HepG2 (cell line): ENCODE data around the gene DDIT4.

ENCODE experiments used
- FOXM1 ChIP-seq: sonication (generic); formaldehyde crosslinking; IDR thresholded peaks from 2 replicates; pipeline ENCODE4 v1.5.0; 2020; ENCODE audit warnings: missing genetic modification reagents
- POLR2A ChIP-seq, 2 experiments: IDR thresholded peaks; 2 replicates each; pipeline ENCODE4 v1.6.1; 2011; ENCODE audit warnings: low read depth in 2 of 2, low read length in 2 of 2, mild to moderate bottlenecking in 1 of 2, moderate library complexity in 1 of 2; ENCODE audit not compliant: insufficient read depth in 1 of 2
- TEAD3 ChIP-seq: optimal IDR thresholded peaks from 2 replicates; pipeline ENCODE3; 2016; ENCODE audit warnings: borderline replicate concordance
- ZNF24 ChIP-seq: fragments of 450-650 bp; IDR thresholded peaks from 2 replicates; pipeline ENCODE4 v1.6.1; 2017; ENCODE audit warnings: antibody characterized with exemption, mild to moderate bottlenecking
- ZNF264 ChIP-seq: sonication (generic); formaldehyde crosslinking; IDR thresholded peaks from 2 replicates; pipeline ENCODE4 v1.4.0; 2020; ENCODE audit warnings: missing genetic modification reagents
- ZNF468 ChIP-seq: sonication (generic); formaldehyde crosslinking; IDR thresholded peaks from 2 replicates; pipeline ENCODE4 v1.8.0; 2022; ENCODE audit warnings: mild to moderate bottlenecking, moderate library complexity, missing genetic modification reagents
- TF ChIP-seq, protein P1 (sequence below): sonication (generic); formaldehyde crosslinking; IDR thresholded peaks from 2 replicates; pipeline ENCODE4 v1.4.0; 2020; ENCODE audit warnings: mild to moderate bottlenecking, missing genetic modification reagents

DNA sequence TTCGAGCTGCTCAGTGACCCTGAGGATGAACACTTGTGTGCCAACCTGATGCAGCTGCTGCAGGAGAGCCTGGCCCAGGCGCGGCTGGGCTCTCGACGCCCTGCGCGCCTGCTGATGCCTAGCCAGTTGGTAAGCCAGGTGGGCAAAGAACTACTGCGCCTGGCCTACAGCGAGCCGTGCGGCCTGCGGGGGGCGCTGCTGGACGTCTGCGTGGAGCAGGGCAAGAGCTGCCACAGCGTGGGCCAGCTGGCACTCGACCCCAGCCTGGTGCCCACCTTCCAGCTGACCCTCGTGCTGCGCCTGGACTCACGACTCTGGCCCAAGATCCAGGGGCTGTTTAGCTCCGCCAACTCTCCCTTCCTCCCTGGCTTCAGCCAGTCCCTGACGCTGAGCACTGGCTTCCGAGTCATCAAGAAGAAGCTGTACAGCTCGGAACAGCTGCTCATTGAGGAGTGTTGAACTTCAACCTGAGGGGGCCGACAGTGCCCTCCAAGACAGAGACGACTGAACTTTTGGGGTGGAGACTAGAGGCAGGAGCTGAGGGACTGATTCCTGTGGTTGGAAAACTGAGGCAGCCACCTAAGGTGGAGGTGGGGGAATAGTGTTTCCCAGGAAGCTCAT lies 1.1 kb downstream of the DDIT4 start:
- TF ChIP-seq ZNF24 = no peak
- TF ChIP-seq ZNF468 (CRISPR knock-in tag) = no peak; the same call in 1 of the 2 replicates
- TF ChIP-seq ZNF264 = no peak
- no peak for TF ChIP-seq FOXM1
- TF ChIP-seq, protein P1, sequence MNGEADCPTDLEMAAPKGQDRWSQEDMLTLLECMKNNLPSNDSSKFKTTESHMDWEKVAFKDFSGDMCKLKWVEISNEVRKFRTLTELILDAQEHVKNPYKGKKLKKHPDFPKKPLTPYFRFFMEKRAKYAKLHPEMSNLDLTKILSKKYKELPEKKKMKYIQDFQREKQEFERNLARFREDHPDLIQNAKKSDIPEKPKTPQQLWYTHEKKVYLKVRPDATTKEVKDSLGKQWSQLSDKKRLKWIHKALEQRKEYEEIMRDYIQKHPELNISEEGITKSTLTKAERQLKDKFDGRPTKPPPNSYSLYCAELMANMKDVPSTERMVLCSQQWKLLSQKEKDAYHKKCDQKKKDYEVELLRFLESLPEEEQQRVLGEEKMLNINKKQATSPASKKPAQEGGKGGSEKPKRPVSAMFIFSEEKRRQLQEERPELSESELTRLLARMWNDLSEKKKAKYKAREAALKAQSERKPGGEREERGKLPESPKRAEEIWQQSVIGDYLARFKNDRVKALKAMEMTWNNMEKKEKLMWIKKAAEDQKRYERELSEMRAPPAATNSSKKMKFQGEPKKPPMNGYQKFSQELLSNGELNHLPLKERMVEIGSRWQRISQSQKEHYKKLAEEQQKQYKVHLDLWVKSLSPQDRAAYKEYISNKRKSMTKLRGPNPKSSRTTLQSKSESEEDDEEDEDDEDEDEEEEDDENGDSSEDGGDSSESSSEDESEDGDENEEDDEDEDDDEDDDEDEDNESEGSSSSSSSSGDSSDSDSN (CRISPR knock-in tag) = 0 out of 2 replicates have a peak, but pooled peaks have one; percentile 9
- no peak for TF ChIP-seq POLR2A (IDR thresholded peaks at IDR 0.05; ENCODE audit: insufficient read depth in 1 of 2, low read depth in 2 of 2, low read length in 2 of 2)
- TF ChIP-seq TEAD3 (CRISPR knock-in tag) = no peak
